ENCODE results near the gene NDUFS6.
A peak's percentile ranks its signal among the peaks of the same experiment; 100 is the strongest.

NDUFS6 gene

GRCh38 chr5:1767524-1768282 lies 33.5 kb upstream of the NDUFS6 start:
- no peak for DNase-seq

DNA sequence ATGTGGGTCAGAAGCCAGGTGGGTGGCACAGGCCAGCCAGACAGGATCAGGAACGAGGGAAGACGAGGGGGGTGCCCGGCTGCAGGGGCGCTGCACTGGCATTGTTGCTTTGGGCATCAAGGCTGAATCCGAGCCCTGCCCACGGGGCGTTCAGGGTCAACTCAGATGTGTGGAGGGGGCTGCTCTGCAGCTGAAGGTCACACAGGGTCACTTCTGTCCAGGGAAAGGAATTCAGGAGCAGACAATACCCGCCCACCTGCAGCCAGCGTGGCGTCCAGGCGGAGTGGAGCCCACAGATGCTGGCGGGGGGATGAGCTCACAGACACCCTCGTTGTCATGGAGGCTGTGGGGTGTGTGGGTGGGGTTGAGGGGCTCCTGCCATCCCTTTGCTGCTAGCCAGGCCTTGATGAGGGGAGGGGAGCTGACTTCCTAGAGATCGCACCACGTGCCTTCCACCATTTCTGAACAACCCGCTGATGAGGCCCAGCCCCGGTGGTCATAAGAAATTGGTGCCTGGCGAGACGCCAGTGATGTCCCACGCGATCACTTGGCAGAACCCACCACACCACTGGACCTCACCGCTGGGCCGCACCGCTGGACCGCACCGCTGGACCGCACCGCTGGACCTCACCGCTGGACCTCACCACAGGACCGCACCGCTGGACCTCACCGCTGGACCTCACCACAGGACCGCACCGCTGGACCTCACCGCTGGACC lies 32.8 kb upstream of the NDUFS6 start:
- DNase-seq: no peak

DNA sequence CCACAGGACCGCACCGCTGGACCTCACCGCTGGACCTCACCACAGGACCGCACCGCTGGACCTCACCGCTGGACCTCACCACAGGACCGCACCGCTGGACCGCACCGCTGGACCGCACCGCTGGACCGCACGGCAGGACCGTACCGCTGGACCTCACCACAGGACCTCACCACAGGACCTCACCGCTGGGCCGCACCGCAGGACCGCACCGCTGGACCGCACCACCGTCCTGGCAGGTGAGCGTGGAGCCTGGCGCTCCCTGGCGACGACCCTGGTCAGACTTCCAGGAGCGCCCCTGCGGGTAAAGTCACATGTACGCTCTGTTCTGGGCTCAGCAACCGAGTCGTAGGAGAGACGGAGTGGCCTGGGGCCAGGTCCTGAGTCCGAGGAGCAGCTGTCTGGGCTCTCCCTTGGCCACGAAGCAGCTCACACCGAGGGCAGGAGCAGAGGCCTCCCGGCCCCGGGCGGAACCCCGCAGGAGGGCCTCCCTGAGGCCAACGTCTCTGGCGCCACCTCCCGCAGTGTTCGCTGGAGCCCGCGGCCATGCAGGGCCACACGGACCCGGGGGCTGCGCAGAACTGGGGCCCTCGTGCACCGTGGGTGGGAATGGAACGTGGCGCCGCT lies 32.1 kb upstream of the NDUFS6 start:
- no peak for DNase-seq

DNA sequence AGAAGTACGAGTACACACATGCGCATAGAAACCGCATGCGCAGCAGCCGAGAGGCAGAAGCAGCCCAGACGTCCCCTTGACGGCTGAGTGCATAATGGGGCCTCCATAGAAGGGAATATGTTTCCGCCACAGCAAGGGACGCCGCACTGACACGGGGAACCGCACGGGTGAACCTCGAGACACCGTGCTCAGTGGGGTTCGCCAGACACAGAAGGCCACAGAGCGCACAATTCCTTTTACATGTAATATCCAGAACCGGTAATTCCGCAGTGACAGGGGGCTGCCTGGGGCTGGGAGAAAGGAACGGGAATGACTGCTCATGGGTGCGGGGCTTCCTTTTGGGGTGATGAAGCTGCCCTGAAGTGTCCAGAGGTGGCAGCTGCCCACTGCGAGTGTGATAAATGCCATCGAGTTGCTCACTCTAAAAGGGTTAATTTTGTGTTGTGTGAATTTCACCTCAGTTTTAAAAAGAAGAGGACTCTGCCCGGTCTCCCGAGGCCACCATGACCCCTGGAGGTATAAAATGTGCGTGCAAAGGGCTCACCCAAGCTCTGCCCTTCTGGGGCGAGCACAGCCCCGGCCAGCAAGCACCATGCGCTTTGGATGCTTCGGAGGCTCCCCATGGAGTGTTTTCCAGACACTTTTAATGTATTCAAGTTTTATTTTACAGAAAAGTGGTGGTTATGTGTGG lies 31.3 kb upstream of the NDUFS6 start:
- no peak for DNase-seq

GRCh38 chr5:1770443-1770802 lies 30.8 kb upstream of the NDUFS6 start:
- DNase-seq: no peak

- DNase-seq: no peak
Measured at GRCh38 chr5:1771149-1772065, 29.8 kb upstream of the NDUFS6 start.

DNA sequence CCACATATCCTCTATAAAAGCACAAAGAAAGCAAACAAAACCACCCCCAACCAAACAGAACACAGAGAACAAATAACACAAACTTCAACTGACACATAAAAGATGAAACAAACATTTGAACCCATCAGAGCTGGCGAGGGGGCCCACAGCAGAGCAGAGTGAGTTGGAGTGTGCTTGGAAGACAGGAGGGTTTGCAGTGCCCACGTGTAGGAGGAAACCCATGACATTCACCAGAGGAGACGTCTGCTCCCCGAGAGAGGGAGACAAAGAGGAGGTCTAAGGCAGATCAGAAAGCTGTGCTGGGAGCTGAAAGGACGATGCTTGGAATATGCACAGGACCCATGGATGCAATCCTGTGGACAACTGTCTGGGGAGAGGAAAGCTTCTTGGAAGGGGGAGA lies 28.6 kb upstream of the NDUFS6 start:
- DNase-seq: peak; percentile 12

- no peak for DNase-seq
Measured at GRCh38 chr5:1776831-1777230, 24.4 kb upstream of the NDUFS6 start.

- no peak for DNase-seq
Measured at GRCh38 chr5:1777281-1778137, 23.7 kb upstream of the NDUFS6 start.

GRCh38 chr5:1778138-1779020 lies 22.8 kb upstream of the NDUFS6 start:
- DNase-seq: no peak

GRCh38 chr5:1779021-1779680 lies 22.1 kb upstream of the NDUFS6 start:
- no peak for DNase-seq

DNA sequence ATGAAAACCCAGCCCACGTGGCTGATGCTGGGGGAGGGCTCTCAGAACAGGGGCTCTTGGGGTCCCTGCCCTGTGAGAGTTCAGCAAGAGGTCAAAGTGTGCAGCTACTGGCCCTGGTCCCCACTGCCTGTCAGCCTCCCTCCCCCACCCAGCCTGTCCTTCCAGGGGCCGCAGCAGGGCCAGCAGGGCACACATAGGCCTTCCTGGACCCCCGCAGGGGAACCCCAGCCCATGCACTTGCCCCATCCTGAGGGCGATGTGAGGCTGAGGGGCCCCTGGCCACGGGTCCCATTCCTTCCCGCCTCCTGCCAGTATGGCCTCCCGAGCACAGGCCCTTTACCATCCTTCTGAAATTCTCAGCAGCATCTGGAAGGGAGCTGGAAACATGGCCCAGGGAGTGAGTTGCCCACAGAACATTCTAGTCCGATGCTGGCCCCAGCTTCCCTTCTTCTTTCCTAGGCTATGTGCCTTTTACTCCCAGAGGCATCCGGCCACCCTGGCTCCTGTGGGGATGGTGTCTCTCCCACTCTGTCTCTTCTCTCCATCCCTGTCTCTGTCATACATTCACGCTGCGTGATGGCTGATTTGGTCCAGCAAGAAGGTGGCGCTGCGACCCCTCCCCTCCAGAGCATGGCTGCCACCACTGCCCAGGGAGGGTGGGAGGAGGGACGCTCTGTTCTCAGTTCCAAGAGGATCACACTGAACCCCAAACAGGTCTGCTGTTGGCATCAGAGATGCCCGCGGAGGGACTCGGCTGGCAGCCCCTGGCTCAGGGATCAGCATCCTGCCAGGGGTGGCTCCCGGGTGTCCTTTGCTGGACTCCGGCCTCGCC lies 21.2 kb upstream of the NDUFS6 start:
- DNase-seq: no peak

- DNase-seq: no peak
Measured at GRCh38 chr5:1780614-1780930, 20.6 kb upstream of the NDUFS6 start.

- DNase-seq: no peak
Measured at GRCh38 chr5:1781107-1781506, 20.1 kb upstream of the NDUFS6 start.

DNA sequence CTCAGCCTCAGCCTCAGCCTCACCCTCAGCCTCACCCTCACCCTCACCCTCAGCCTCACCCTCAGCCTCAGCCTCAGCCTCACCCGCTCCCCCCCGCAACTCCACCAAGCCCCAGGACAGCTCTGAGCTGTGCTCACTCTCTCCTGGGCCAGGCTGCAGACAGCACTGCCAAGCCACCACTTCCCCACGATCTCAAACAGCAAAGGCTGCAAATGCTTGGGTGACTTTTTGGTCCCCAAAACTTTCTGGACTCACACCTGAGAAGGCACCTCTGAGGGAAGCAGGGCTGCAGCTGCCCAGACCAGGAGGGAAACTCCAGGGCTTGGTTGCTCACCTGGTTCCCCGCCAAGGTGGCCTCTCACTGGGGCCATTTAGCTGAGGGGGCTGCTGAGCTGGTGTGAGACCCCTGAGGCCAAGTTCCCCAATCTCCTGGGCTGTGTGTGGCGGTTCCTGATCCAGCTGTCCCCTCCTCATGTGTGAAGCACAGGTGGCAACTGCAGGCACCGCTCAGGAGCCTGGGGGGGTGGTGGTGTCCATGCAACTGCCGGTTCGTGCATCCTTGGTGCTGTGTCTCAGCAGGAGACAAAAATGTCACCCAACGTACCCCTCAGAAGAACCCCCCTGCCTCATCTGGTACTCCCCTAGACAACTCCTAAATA lies 19.4 kb upstream of the NDUFS6 start:
- no peak for DNase-seq

- DNase-seq: no peak
Measured at GRCh38 chr5:1782385-1783215, 18.6 kb upstream of the NDUFS6 start.

DNA sequence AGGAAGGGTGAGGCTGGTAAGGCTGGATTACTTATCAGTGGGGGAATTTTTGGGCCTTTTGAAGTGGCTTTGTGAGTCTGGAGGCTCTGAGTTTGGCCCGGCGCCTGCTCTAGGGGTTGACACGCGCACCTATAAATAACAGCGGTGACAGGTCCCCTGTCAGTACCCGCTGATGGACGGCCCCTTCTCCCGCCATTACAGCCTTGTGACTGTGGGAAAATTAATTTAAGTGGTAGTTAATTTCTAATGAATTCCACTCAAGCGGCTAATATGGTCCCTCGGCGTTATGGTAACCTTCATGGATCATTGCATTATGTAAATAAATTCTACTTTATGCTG lies 18.0 kb upstream of the NDUFS6 start:
- no peak for DNase-seq

Measured in CD4-positive, alpha-beta T cell treated with Interleukin-6 for 4 hours (primary cell).